Measurements from ENCODE around the gene MATN3. TPM values are rescaled to one million over a fixed set of nuclear protein-coding genes. Genes with fewer than 3 reads are reported as not detected.

The MATN3 gene
- total and polyA plus RNA-seq, 2 of the 13 experiments (the other 11 are each of a cell fraction or from before 2014, with no cell fraction given), result 36.1 to 208 TPM

GRCh38 chr2:20050646-20051531 lies 38.4 kb upstream of the MATN3 start (continued):
- TF ChIP-seq ZFP41 (CRISPR knock-in tag; IDR thresholded peaks at IDR 0.05; ENCODE audit: borderline replicate concordance) (no peak), HNRNPK (IDR thresholded peaks at IDR 0.05; ENCODE audit: low read depth, low read length, poor library complexity, severe bottlenecking) (no peak), ZNF782 (CRISPR knock-in tag; IDR thresholded peaks at IDR 0.05; ENCODE audit: borderline replicate concordance) (0 out of 2 replicates have a peak, but pooled peaks have one; percentile 7), ZNF367 (CRISPR knock-in tag; IDR thresholded peaks at IDR 0.05; ENCODE audit: borderline replicate concordance) (no peak), ZBTB7A (CRISPR knock-in tag; IDR thresholded peaks at IDR 0.05) (no peak), KDM1A (CRISPR knock-in tag; IDR thresholded peaks at IDR 0.05) (no peak), ZSCAN9 (CRISPR knock-in tag; IDR thresholded peaks at IDR 0.05; ENCODE audit: borderline replicate concordance) (no peak), NCOA2 (CRISPR knock-in tag; IDR thresholded peaks at IDR 0.05) (peak; percentile 36; the same call in 1 of the 2 replicates), JUN (CRISPR knock-in tag; IDR thresholded peaks at IDR 0.05) (no peak), ATF7-NPFF (CRISPR knock-in tag; IDR thresholded peaks at IDR 0.05; ENCODE audit: low read depth) (no peak), ZNF446 (CRISPR knock-in tag; IDR thresholded peaks at IDR 0.05) (peak; percentile 67; the same call in 1 of the 2 replicates), ZNF776 (CRISPR knock-in tag; IDR thresholded peaks at IDR 0.05) (no peak), ZNF354B (CRISPR knock-in tag; IDR thresholded peaks at IDR 0.05) (no peak), PCBP2 (optimal IDR thresholded peaks at IDR 0.05; ENCODE audit: low read depth, low read length, poor library complexity, severe bottlenecking) (no peak), TRIM22 (IDR thresholded peaks at IDR 0.05) (no peak), ONECUT2 (CRISPR knock-in tag; IDR thresholded peaks at IDR 0.05) (no peak), ZFP62 (CRISPR knock-in tag; IDR thresholded peaks at IDR 0.05) (no peak), FOXK1 (CRISPR knock-in tag; IDR thresholded peaks at IDR 0.05; ENCODE audit: borderline replicate concordance, low read depth) (no peak; the same call in 1 of the 2 replicates), ZNF296 (CRISPR knock-in tag; conservative IDR thresholded peaks at IDR 0.05) (no peak), POLR2A (IDR thresholded peaks at IDR 0.05; ENCODE audit: insufficient read depth in 1 of 2, low read depth in 2 of 2, low read length in 2 of 2) (no peak), FLYWCH1 (CRISPR knock-in tag; IDR thresholded peaks at IDR 0.05) (no peak), RAD21 (CRISPR knock-in tag; IDR thresholded peaks at IDR 0.05) (peak; percentile 43), SRSF4 (IDR thresholded peaks at IDR 0.05; ENCODE audit: low read depth, low read length, poor library complexity, severe bottlenecking) (no peak), CBX1 (IDR thresholded peaks at IDR 0.05; ENCODE audit: low read depth) (no peak), SCMH1 (CRISPR knock-in tag; IDR thresholded peaks at IDR 0.05; ENCODE audit: borderline replicate concordance) (no peak), TAF1 (CRISPR knock-in tag; IDR thresholded peaks at IDR 0.05) (no peak)
- TF ChIP-seq, protein P1, sequence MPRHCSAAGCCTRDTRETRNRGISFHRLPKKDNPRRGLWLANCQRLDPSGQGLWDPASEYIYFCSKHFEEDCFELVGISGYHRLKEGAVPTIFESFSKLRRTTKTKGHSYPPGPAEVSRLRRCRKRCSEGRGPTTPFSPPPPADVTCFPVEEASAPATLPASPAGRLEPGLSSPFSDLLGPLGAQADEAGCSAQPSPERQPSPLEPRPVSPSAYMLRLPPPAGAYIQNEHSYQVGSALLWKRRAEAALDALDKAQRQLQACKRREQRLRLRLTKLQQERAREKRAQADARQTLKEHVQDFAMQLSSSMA (CRISPR knock-in tag; IDR thresholded peaks at IDR 0.05), result no peak
- TF ChIP-seq, protein P2, sequence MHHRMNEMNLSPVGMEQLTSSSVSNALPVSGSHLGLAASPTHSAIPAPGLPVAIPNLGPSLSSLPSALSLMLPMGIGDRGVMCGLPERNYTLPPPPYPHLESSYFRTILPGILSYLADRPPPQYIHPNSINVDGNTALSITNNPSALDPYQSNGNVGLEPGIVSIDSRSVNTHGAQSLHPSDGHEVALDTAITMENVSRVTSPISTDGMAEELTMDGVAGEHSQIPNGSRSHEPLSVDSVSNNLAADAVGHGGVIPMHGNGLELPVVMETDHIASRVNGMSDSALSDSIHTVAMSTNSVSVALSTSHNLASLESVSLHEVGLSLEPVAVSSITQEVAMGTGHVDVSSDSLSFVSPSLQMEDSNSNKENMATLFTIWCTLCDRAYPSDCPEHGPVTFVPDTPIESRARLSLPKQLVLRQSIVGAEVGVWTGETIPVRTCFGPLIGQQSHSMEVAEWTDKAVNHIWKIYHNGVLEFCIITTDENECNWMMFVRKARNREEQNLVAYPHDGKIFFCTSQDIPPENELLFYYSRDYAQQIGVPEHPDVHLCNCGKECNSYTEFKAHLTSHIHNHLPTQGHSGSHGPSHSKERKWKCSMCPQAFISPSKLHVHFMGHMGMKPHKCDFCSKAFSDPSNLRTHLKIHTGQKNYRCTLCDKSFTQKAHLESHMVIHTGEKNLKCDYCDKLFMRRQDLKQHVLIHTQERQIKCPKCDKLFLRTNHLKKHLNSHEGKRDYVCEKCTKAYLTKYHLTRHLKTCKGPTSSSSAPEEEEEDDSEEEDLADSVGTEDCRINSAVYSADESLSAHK (CRISPR knock-in tag; IDR thresholded peaks at IDR 0.05; ENCODE audit: borderline replicate concordance), result no peak

Measured in HepG2 (cell line).